ENCODE data around the gene SAMD4A.

GRCh38 chr14:54834081-54834480 lies 267.2 kb downstream of the SAMD4A start:
- no peak for TF ChIP-seq CTCF (conservative IDR thresholded peaks at IDR 0.05 in 1 of 2, IDR thresholded peaks at IDR 0.05 in 1 of 2; ENCODE audit: extremely low read depth in 1 of 2, insufficient read depth in 1 of 2, low read depth in 1 of 2, low read length in 2 of 2)
- no peak for TF ChIP-seq EZH2 (IDR thresholded peaks at IDR 0.05; ENCODE audit: borderline replicate concordance, low read length)

Measured in mammary epithelial cell (primary cell).